Measurements from ENCODE around the gene SETDB2. TPM values are rescaled to one million over a fixed set of nuclear protein-coding genes. Genes with fewer than 3 reads are reported as not detected.
A peak's percentile ranks its signal among the peaks of the same experiment; 100 is the strongest.
"Not testable (repeated sequence)": the region's sequence is repeated elsewhere in the genome, so short reads cannot be mapped to it uniquely, and the experiment has no call there.

Gene SETDB2
- total RNA-seq, 1 donor from 2014 or later, result 4.4 TPM

- no peak for DNase-seq (ENCODE audit: low read depth in 2 of 2)
These were observed 22.3 kb downstream of the SETDB2 start for GRCh38 chr13:49466292-49466838.

DNA sequence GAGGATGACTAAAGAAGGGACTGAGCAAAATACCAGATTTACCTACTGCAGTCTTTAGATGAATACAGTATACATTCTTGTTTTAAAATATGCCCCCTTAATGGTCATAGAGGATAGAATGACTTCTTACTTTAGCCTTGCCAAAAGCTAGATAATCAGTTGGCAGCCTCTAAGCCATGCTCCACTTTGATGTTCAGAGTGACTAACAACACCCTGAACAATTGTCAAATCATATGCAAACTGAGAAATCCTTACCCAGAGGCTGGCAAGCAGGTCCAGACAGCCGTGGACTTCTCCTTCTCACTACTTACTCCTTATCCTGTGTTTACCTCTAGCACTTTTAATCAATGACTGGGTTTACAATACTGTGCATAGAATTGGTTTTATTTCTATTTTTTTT is 28.1 kb downstream of the SETDB2 start:
- DNase-seq (ENCODE audit: low read depth in 2 of 2), result no peak

GRCh38 chr13:49476529-49476928 is 32.5 kb downstream of the SETDB2 start:
- no peak for DNase-seq (ENCODE audit: low read depth in 2 of 2)

DNA sequence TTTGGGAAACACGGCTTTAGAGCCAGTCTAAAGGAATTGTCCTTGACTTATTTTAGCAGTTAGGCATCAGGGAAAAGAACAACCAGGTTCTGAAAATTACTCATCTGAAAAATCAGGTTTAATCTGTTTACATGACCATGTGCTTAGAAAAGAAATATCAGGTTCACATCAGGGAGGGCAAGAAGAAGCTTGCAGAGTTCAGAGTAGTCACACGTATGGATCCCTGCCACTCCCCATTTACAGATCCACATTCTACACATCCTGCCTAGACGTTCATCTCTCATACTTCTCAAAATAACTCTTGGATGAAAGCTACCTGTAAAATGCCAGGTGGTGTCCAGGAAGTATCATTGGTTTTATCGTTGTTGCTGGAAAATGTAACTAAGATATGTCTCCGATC is 37.7 kb downstream of the SETDB2 start:
- no peak for DNase-seq (ENCODE audit: low read depth in 2 of 2)

- DNase-seq (ENCODE audit: low read depth in 2 of 2), result peak in 1 of 2 donors; percentile 9
These were observed 44.5 kb downstream of the SETDB2 start for GRCh38 chr13:49488563-49488962.

DNA sequence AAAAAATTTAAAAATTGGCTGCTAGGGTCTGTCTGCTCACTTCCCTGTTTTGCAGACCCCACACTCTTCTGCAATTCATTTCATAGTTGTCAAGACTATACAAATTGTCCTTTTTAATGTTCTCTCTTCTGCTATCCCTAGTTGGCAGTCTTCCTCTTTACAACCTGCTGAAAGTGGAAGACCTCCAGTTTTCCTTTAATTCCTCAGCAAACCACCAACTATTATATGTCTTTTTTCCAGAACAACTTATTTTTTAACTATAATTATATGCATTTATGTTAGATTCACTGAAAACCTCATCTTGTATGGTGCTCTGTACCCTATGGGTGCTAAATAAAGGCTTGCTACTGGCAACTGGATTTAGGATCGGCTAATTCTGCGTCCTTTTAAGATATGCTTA is 50.6 kb downstream of the SETDB2 start:
- DNase-seq (ENCODE audit: low read depth in 2 of 2), result no peak

DNA sequence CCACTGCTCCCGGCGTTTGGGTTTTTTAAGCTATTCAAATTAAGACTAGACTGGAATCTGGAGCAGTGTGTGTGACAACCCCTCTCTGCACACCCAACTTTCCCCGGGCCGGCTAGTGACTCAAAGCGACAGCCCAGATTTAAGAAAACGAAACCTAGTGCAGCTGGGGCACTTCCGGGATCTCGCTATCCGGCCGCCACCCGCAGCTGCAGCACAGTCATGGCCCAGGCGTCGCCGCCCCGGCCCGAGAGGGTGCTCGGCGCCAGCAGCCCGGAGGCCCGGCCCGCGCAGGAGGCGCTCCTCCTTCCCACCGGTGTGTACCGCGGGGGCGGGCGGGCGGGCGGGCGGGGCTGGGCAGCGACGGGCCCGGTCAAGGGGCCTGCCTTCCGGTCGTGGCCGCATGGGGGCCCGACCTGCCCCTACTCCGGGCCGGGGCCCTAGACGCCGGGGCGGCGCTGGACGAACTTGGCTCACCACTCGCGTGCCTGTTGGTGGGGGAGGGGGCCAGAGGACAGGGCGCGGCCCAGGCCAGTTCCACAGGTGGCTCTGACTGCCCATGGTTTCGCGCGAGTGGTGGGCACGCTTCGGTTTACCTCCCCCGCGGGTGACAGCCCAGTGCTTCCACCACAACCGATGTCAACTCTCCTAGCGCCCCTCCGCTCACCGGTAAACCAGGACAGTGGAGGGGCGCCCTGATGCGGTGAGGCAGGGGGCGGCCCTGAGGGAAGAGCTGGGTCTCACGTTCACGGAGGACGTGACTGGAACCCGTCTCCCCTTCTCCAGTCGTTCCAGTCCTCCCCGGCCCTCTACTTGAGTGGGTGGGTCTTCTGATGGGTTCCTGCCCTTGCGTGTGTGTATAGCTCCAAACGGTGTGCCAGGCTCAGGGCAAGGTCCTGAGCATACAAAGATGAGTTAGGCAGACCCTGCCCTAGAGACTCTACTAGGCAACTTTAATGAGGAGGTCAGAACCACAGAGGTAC is 52.0 kb downstream of the SETDB2 start, which contains the start of gene PHF11:
Gene PHF11 (plus strand): TSS at position 171 of the 980 bp plus-strand sequence. CDS start 49 bp downstream, at position 220.
- DNase-seq (ENCODE audit: low read depth in 2 of 2), result peak; percentile 52 to 75

- DNase-seq (ENCODE audit: low read depth in 2 of 2), result not testable (repeated sequence)
These were observed 52.8 kb downstream of the SETDB2 start for GRCh38 chr13:49496837-49497236.

- DNase-seq (ENCODE audit: low read depth in 2 of 2), result no peak
These were observed 53.2 kb downstream of the SETDB2 start for GRCh38 chr13:49497272-49497671.

- DNase-seq (ENCODE audit: low read depth in 2 of 2), result no peak
These were observed 54.1 kb downstream of the SETDB2 start for GRCh38 chr13:49498206-49498605.

DNA sequence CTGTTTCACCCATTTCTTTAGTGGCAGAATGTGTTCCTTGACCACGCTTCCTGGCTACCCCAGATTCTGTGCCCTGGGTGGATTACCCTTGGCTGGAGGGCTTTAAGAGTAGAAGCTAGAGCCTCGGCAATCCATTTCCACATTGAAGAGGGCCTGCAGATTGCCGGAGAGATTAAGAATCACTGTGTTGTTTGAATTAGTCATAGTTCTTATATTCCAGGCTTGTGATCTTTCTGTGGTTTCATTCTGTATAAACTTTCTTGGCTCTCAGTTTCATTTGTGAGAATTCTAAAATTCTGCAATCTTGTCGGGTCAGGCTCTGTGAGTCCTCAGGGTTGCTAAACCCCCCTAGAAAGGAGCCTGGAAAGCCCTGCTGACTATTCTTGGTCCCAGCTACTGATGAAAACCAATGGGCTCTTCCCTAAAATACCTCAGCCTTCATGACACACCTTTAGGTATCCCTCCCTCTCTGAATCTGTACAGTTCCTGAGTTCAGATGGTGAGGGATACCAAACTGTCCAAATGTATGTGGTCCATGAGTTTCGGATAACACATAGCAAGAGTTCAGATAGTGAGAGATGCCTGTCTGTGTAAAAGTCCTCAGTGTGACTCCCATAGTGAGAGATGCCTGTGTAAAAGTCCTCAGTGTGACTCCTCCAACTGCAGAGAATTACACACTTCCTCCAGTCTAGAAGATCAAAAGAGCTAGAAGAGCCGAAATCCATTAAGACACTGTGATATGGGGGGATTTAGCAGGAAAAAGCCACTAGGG is 56.0 kb downstream of the SETDB2 start:
- peak in 1 of 2 donors; percentile 12 for DNase-seq (ENCODE audit: low read depth in 2 of 2)

- DNase-seq (ENCODE audit: low read depth in 2 of 2), result peak in 1 of 2 donors; percentile 69
These were observed 58.9 kb downstream of the SETDB2 start for GRCh38 chr13:49502954-49503353.

GRCh38 chr13:49503951-49504350 is 59.9 kb downstream of the SETDB2 start:
- DNase-seq (ENCODE audit: low read depth in 2 of 2), result no peak

GRCh38 chr13:49512578-49512977 is 68.5 kb downstream of the SETDB2 start:
- no peak for DNase-seq (ENCODE audit: low read depth in 2 of 2)

DNA sequence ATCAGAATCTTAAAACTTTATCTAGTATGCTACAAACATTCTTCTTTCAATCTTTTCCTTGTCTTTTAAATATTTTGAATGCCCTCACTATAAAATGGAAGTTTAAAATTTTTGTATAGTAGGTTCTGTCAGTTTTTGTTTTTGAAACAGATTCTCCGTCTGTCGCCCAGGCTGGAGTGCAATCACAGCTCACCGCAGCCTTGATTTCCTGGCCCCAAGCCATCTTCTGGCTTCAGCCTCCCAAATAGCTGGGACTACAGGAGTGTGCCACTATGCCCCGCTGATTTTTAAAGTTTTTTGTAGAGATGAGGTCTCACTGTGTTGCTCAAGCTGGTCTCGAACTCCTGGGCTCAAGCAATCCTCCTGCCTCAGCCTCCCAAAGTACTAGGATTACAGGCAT is 72.4 kb downstream of the SETDB2 start:
- no peak for DNase-seq (ENCODE audit: low read depth in 2 of 2)

- peak in 1 of 2 donors; percentile 22 for DNase-seq (ENCODE audit: low read depth in 2 of 2)
These were observed 73.4 kb downstream of the SETDB2 start for GRCh38 chr13:49517461-49517860.

- no peak for DNase-seq (ENCODE audit: low read depth in 2 of 2)
These were observed 77.2 kb downstream of the SETDB2 start for GRCh38 chr13:49521224-49521623.

- DNase-seq (ENCODE audit: low read depth in 2 of 2), result no peak
These were observed 80.8 kb downstream of the SETDB2 start for GRCh38 chr13:49524740-49525501.

GRCh38 chr13:49527123-49527522 is 83.0 kb downstream of the SETDB2 start:
- DNase-seq (ENCODE audit: low read depth in 2 of 2), result no peak

- DNase-seq (ENCODE audit: low read depth in 2 of 2), result no peak
These were observed 84.1 kb downstream of the SETDB2 start for GRCh38 chr13:49528161-49528560.

- DNase-seq (ENCODE audit: low read depth in 2 of 2), result no peak
These were observed 86.4 kb downstream of the SETDB2 start for GRCh38 chr13:49530457-49530856.
